ENCODE data around the gene CALB2.

GRCh38 chr16:71396594-71396993, 38.1 kb downstream of the CALB2 start:
- TF ChIP-seq CTCF (IDR thresholded peaks at IDR 0.05) = no peak
- no peak for TF ChIP-seq POLR2A (IDR thresholded peaks at IDR 0.05)
- no peak for TF ChIP-seq EP300 (IDR thresholded peaks at IDR 0.05)

Measured in sigmoid colon (tissue), 4 donors.